Measurements from ENCODE around the gene NAP1L4.
A peak's percentile ranks its signal among the peaks of the same experiment; 100 is the strongest.

NAP1L4 gene

DNA sequence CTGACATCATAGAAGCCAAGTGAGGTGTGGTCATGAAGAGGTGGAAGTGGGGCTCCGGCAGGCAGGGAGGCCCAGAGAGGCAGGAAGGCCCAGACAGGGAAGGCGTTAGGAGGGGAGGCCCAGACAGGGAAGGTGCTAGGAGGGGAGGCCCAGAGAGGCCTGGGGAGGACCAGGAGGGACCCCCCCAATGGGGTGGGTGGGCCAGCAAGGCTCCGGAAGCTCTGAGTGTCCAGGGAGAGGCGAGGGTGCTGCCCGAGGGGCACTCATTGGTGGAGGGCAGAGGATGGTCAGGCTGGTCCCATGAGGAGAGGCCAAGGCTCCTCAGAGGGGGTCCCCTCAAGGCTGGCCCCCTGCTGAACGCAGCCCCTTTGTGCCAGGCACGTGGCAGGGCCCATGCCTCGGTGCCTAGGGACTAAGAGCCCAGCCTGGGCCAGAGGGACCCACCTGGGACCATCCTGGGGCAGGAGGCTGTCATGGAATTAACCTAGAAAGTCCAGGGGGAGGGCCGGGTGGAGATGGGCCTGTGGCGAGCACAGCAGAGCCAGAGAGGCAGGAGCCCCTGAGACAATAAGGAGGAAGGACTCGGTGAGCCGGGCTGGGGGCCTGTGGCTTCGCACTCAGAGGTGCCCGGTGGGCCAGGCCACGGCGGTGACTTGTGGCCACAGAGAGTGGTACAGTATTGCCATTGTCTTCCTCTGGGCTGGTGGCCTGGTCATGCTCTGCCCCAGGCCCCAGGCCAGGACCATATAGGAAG, 75.1 kb downstream of the NAP1L4 start:
- H3K4me1 ChIP-seq (ENCODE audit: control insufficient read depth, insufficient read depth, low read length): peaks cover 10% of the 10 kb centered on the region
- no peak for DNase-seq (ENCODE audit: low read depth)
- no peaks in the 10 kb centered on the region for H3K27me3 ChIP-seq (replicated peaks; ENCODE audit: control insufficient read depth, insufficient read depth, low read length)
- no peaks in the 10 kb centered on the region for H3K9me3 ChIP-seq (ENCODE audit: control insufficient read depth, low read length)
- H3K4me3 ChIP-seq (ENCODE audit: low read length): no peak overlapping the region
- no peaks in the 10 kb centered on the region for H3K36me3 ChIP-seq (ENCODE audit: control insufficient read depth, insufficient read depth, low read length, severe bottlenecking)
- H3K9ac ChIP-seq (ENCODE audit: low read length): no peak overlapping the region

DNA sequence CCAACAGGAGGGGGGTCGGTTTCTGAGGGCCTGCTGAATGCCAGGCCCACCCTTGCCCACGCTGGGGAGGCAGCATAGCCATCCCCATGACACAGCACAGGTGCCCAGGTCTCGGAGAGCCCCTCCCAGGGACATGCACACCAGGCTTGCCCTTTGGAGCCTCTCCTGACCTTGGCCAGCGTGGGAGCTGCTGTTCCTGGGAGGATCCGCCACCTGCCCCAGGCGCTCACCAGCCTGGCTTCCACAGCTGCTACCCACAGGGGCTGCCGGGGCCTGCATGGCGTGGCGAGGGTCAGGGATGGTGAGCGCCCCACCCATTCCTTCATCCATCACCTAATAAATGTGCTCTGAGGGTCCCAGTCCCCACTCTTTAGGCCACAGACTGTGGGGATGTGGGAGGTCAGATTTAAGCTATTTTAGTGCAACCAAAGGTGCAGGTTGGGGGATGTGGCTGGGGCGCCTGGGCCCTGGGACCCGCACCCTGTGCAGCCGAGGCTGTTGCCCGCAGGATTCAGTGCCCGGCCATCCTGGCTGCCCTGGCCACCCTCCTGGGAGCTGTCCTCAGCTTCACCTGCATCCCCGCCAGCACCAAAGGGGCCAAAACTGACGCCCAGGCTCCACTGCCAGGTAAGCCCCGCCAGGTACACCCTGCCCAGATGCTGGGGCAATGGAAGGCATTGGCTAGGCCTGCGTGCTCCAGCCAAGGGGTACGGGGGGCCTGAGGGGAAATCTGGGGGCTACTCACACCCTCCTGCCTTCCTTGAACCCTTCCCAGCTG, 75.8 kb downstream of the NAP1L4 start:
- Histone ChIP-seq H3K4me1 (ENCODE audit: control insufficient read depth, insufficient read depth, low read length) (peaks cover 10% of the 10 kb centered on the region), H3K9me3 (ENCODE audit: control insufficient read depth, low read length) (no peaks in the 10 kb centered on the region), H3K4me3 (ENCODE audit: low read length) (no peak overlapping the region), H3K27me3 (replicated peaks; ENCODE audit: control insufficient read depth, insufficient read depth, low read length) (no peaks in the 10 kb centered on the region), H3K36me3 (ENCODE audit: control insufficient read depth, insufficient read depth, low read length, severe bottlenecking) (no peaks in the 10 kb centered on the region), H3K9ac (ENCODE audit: low read length) (no peak overlapping the region)
- no peak for DNase-seq (ENCODE audit: low read depth)

DNA sequence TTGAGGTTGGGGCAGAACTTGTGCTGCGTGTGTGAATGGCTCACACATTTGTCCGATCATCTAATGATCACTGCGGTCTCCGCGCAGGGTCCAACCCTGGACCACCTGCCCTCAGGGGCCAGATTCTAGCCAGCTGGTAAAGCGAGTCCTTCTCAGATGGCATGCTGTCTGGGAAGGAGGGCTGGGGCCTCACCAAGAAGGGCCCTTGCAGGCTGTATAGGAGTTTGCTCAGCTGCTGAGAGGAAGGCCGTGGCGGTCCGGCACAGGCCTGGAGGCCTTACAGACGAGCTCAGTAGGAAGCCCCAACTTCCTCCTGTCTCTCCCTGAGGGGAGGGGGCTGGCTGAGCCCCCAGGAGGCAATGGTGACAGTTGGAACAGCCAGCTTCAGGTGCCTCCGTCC, 76.7 kb downstream of the NAP1L4 start:
- no peaks in the 10 kb centered on the region for H3K36me3 ChIP-seq (ENCODE audit: control insufficient read depth, insufficient read depth, low read length, severe bottlenecking)
- peaks cover 10% of the 10 kb centered on the region for H3K4me1 ChIP-seq (ENCODE audit: control insufficient read depth, insufficient read depth, low read length)
- DNase-seq (ENCODE audit: low read depth): no peak
- no peak overlapping the region for H3K4me3 ChIP-seq (ENCODE audit: low read length)
- no peaks in the 10 kb centered on the region for H3K9me3 ChIP-seq (ENCODE audit: control insufficient read depth, low read length)
- H3K9ac ChIP-seq (ENCODE audit: low read length): no peak overlapping the region
- no peaks in the 10 kb centered on the region for H3K27me3 ChIP-seq (replicated peaks; ENCODE audit: control insufficient read depth, insufficient read depth, low read length)

DNA sequence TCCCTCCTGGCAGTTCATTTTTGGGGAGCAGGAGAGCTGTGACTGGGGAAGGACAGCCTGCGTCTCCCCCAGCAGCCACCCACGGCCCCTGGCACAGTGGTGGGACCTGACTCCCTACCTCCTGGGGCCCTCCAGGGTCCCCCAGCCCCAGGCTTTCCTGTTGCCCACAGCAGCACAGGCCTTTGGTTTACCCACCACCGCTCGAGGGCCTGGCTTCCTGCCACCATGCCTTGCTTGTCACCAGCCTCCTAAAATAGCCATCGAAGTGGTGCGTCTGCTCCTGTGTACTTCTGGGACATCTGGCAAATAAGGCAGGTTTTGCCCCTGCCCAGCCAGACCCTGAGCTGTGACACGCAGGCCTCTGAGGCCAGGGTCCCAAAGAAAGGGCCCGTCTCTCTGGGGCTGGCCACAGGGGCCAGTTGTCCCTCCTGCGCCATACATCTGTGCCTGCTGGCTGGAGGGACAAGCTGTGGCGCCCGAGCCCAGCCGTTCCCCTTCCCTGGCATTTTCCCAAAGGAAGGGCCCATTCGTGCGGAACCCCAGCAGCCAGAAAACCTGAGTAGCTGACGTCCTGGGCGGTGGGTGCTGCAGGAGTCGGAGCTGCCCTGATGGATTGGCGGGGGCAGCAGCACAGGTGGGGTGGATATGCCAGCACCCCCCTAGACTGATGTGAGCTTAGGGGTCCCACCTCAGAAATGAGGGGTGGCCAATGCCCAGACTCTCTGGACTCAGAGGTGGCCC, 77.5 kb downstream of the NAP1L4 start:
- DNase-seq (ENCODE audit: low read depth): no peak
- Histone ChIP-seq H3K36me3 (ENCODE audit: control insufficient read depth, insufficient read depth, low read length, severe bottlenecking) (no peaks in the 10 kb centered on the region), H3K27me3 (replicated peaks; ENCODE audit: control insufficient read depth, insufficient read depth, low read length) (no peaks in the 10 kb centered on the region), H3K9ac (ENCODE audit: low read length) (no peak overlapping the region), H3K4me1 (ENCODE audit: control insufficient read depth, insufficient read depth, low read length) (peaks cover 10% of the 10 kb centered on the region), H3K9me3 (ENCODE audit: control insufficient read depth, low read length) (no peaks in the 10 kb centered on the region), H3K4me3 (ENCODE audit: low read length) (no peak overlapping the region)

DNA sequence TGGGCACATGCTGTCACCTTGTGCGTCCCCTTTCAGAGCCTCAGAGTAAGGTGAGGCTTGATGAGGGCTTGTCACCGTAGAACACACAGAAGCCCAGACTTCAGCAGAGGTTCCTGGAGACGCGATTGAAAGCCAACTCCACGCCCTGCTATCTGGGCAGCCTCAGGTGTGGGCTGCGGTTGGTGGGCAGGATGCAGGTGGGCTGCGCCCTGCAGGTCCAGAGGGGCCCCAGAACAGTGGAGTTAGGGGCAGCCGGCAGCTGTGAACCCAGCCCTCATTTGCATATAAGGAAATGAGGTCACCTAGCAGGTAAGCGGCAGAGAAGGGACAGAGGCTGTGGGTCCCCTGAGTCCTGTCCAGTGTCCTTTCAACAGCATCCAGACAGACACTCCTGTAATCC, 78.4 kb downstream of the NAP1L4 start:
- DNase-seq (ENCODE audit: low read depth): no peak
- H3K9me3 ChIP-seq (ENCODE audit: control insufficient read depth, low read length): no peaks in the 10 kb centered on the region
- peaks cover 10% of the 10 kb centered on the region for H3K4me1 ChIP-seq (ENCODE audit: control insufficient read depth, insufficient read depth, low read length)
- no peaks in the 10 kb centered on the region for H3K36me3 ChIP-seq (ENCODE audit: control insufficient read depth, insufficient read depth, low read length, severe bottlenecking)
- no peak overlapping the region for H3K9ac ChIP-seq (ENCODE audit: low read length)
- H3K4me3 ChIP-seq (ENCODE audit: low read length): no peak overlapping the region
- H3K27me3 ChIP-seq (replicated peaks; ENCODE audit: control insufficient read depth, insufficient read depth, low read length): no peaks in the 10 kb centered on the region

DNA sequence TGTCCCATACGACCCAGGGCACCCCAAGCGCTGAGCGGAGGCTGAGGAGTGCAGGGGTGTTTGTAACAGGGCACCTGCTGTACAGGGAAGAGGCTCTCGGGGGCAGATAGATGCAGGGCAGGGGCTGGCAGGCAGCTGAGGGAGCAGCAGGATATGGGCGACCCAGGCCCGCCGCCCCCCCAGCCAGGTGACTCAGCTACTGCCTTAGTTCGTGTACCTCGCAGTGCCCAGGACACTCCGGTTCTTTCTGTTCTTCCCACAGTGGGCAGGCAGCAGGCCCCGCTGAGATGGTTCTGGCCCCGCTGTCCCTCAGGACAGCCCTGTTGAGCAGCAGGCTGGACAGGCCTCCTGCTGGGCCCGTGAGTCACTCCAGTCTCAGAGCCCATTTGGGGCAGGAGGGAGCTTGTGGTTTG, 79.1 kb downstream of the NAP1L4 start:
- Histone ChIP-seq H3K4me1 (ENCODE audit: control insufficient read depth, insufficient read depth, low read length) (peaks cover 10% of the 10 kb centered on the region), H3K4me3 (ENCODE audit: low read length) (no peak overlapping the region)
- peak; percentile 24 for DNase-seq (ENCODE audit: low read depth)

DNA sequence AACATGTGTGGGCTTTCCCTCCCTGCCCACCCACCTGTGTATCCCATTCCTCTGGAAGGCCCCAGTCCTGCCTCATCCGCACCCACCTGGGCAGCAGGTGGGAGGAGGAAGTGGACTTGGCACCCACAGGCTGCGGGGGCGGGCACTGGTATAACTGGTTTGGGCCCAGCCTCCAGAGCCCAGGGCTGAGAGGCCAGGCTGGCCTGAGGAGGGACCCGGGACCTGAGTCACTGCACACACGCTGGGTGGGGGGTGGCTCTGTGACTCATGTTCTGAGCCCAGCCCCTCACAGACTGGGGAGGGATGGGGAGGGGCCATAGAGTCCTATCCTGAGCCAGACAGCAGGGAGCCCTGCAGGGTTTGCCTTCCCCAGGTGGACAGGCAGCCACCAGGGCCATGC, 79.6 kb downstream of the NAP1L4 start:
- H3K36me3 ChIP-seq (ENCODE audit: control insufficient read depth, insufficient read depth, low read length, severe bottlenecking): no peaks in the 10 kb centered on the region
- H3K9ac ChIP-seq (ENCODE audit: low read length): no peak overlapping the region
- H3K9me3 ChIP-seq (ENCODE audit: control insufficient read depth, low read length): no peaks in the 10 kb centered on the region
- peak; percentile 64 for DNase-seq (ENCODE audit: low read depth)
- peaks cover 10% of the 10 kb centered on the region for H3K4me1 ChIP-seq (ENCODE audit: control insufficient read depth, insufficient read depth, low read length)
- H3K4me3 ChIP-seq (ENCODE audit: low read length): no peak overlapping the region
- H3K27me3 ChIP-seq (replicated peaks; ENCODE audit: control insufficient read depth, insufficient read depth, low read length): no peaks in the 10 kb centered on the region

More for the DNA sequence above, 79.1 kb downstream of the NAP1L4 start:
- Histone ChIP-seq H3K9ac (ENCODE audit: low read length) (no peak overlapping the region), H3K36me3 (ENCODE audit: control insufficient read depth, insufficient read depth, low read length, severe bottlenecking) (no peaks in the 10 kb centered on the region), H3K27me3 (replicated peaks; ENCODE audit: control insufficient read depth, insufficient read depth, low read length) (no peaks in the 10 kb centered on the region), H3K9me3 (ENCODE audit: control insufficient read depth, low read length) (no peaks in the 10 kb centered on the region)

DNA sequence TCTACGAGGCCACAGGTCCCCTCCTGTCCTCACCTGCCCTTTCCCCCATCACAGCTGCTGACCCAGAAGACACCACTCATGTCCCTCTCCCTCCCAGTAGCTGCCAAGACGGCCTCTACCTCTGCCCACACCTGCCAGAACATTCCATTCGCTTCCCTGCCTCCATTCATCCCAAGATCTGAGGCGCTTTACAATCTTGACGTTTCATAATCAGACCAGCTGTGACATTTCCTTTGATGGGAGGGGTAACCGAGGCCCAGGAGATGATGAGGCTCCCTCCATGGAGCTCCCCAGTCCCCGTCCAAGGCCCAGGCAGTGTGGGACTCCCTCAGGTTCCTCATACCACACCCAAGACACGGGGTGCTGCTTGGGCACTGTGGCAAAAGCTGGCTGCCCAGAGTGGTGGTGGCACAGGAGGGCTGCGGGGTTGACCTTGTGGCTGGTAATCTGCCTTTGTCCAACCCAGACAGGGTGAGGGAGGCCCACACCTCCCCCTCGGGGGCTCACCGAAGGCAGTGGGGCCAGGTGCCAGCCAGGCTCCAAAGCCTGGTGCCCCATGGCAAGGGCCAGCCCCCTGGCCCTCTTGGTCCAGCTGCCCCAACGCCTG, 80.2 kb downstream of the NAP1L4 start:
- H3K9me3 ChIP-seq (ENCODE audit: control insufficient read depth, low read length): no peaks in the 10 kb centered on the region
- H3K27me3 ChIP-seq (replicated peaks; ENCODE audit: control insufficient read depth, insufficient read depth, low read length): no peaks in the 10 kb centered on the region
- H3K4me3 ChIP-seq (ENCODE audit: low read length): no peak overlapping the region
- DNase-seq (ENCODE audit: low read depth): no peak
- peaks cover 10% of the 10 kb centered on the region for H3K4me1 ChIP-seq (ENCODE audit: control insufficient read depth, insufficient read depth, low read length)
- no peaks in the 10 kb centered on the region for H3K36me3 ChIP-seq (ENCODE audit: control insufficient read depth, insufficient read depth, low read length, severe bottlenecking)
- H3K9ac ChIP-seq (ENCODE audit: low read length): no peak overlapping the region

DNA sequence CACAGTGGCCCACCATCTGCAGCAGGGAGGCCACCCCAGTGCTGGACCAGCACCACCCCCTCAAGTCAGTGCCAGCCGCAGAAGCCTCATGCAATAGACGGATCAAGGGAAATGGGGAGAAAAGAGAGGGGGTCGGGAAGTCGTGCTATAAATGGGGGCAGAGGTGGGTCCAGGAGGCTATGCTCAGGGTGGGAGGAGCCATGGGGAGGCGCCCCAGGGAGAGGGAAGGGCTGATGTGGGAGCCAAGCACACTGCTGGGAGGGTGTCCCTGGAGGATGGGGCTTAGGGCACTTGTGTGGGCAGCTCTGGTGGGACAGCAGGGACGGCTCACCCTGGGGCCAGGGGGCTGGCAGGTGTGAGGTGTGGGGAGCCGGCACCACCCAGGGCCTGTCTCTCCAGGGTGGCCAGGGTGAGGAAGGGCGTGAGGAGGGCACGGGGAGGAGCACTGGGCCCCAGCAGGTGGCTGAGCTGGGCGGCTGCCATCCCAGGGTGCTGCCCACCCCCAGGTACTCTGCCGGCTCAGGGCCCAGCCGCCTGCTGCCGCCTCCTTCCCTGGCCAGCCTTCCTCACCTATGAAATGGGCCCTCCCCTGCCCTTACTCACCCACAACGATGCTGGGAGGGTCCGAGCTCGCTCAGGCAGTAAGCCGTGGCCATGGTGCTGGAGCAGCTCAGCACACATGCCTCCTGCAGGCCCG, 80.9 kb downstream of the NAP1L4 start:
- no peaks in the 10 kb centered on the region for H3K9me3 ChIP-seq (ENCODE audit: control insufficient read depth, low read length)
- DNase-seq (ENCODE audit: low read depth): no peak
- H3K4me3 ChIP-seq (ENCODE audit: low read length): no peak overlapping the region
- H3K9ac ChIP-seq (ENCODE audit: low read length): no peak overlapping the region
- peaks cover 10% of the 10 kb centered on the region for H3K4me1 ChIP-seq (ENCODE audit: control insufficient read depth, insufficient read depth, low read length)
- no peaks in the 10 kb centered on the region for H3K36me3 ChIP-seq (ENCODE audit: control insufficient read depth, insufficient read depth, low read length, severe bottlenecking)
- no peaks in the 10 kb centered on the region for H3K27me3 ChIP-seq (replicated peaks; ENCODE audit: control insufficient read depth, insufficient read depth, low read length)

DNA sequence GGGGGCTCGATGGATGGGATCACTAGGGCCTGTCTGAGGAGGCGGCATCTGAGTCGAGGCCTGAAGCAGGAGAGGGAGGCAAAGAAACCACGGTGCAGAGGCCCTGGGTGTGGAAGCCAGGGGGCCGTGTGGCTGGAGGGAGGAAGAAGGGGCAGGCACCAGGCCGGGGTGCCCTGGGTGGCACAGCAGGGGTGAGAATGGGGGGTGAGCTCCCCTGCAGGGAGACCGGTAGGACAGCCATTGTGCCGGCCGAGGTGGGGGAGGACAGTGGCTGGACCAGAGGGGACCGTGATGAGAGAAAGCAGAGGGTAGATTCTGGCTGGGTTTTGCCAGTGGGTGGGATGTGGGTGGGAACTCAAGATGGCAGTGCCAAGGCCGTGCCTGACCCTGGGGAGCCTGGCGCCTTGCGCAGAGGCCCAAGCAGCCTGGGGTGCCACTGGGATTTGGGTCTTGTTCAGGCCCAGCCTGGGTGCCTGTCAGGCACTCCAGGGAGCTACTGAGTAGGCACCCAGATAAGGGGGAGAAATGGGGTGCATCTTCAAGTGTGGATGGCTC, 81.7 kb downstream of the NAP1L4 start:
- Histone ChIP-seq H3K4me1 (ENCODE audit: control insufficient read depth, insufficient read depth, low read length) (peaks cover 10% of the 10 kb centered on the region), H3K4me3 (ENCODE audit: low read length) (no peak overlapping the region), H3K36me3 (ENCODE audit: control insufficient read depth, insufficient read depth, low read length, severe bottlenecking) (no peaks in the 10 kb centered on the region), H3K9ac (ENCODE audit: low read length) (no peak overlapping the region), H3K9me3 (ENCODE audit: control insufficient read depth, low read length) (no peaks in the 10 kb centered on the region), H3K27me3 (replicated peaks; ENCODE audit: control insufficient read depth, insufficient read depth, low read length) (no peaks in the 10 kb centered on the region)
- DNase-seq (ENCODE audit: low read depth): no peak
